ENCODE measurements around the gene RFX2.

DNA sequence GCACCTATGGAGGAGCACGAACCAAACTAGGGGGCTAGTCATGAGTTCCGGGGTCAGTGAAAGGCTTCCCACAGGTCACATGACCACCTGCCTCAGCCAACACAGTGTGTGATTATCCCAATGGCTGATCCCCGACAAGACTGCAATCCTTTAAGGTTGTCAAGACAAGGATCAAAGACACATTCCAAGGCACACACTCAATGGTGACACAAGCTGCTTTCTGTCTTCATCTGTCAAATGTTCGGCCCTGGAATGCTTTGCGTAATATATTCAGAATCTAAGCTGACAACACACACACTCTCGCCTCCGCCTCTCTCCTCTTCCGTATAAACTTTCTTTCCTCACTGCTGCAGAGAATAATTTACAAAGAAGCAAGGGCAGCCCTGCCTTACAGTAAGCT is 144.1 kb downstream of the RFX2 start:
- TF ChIP-seq POLR2A (IDR thresholded peaks at IDR 0.05), result no peak
- no peak for TF ChIP-seq CTCF (IDR thresholded peaks at IDR 0.05)

All from body of pancreas (tissue), 4 donors.